HG03457 (cell line): ENCODE measurements around the gene SLC27A6.
"Not testable (repeated sequence)": the region's sequence is repeated elsewhere in the genome, so short reads cannot be mapped to it uniquely, and the experiment has no call there.

Experiments
- ATAC-seq: cut with Tn5 transposase; IDR thresholded peaks from one replicate; pipeline ENCODE4 v1.9.1; 2021; ENCODE audit warnings: moderate number of reproducible peaks; ENCODE audit not compliant: unreplicated experiment

The SLC27A6 gene

DNA sequence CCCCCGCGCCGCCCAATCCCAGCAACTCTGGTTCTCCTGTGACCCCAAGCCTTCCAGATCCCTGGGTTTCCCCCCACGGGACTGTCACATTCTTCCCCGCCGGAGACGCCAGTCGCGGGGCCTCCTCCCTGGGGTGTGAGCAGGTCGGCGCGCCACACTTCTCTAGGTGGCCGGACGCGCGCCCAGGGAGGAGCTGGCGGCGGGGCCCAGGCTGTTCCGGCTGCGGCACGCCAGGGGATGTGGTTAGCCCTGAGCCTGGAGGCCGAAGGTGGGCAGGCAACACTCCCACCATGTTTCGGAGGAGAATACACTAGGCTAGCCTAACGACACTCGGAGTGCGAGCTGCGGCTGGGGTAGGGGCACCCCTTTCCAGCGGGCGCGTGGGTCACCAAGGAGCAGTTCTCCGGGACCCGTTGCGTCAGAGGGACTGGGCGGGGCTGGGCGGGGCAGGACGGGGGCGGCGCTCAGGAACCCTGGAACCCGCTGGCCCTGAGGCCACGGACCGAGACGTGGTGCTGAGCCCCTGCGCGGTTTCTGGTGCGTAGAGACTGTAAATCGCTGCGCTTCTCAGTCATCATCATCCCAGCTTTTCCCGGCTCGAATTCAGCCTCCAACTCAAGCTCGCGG, at the start of gene SLC27A6:
TSS of gene SLC27A6 (plus strand) at position 478 of the 627 bp plus-strand sequence. CDS start 650 bp downstream, outside the sequence.
- ATAC-seq: no peak

- ATAC-seq: no peak
Measured at GRCh38 chr5:128919542-128919941, 45.7 kb upstream of the SLC27A6 start.

DNA sequence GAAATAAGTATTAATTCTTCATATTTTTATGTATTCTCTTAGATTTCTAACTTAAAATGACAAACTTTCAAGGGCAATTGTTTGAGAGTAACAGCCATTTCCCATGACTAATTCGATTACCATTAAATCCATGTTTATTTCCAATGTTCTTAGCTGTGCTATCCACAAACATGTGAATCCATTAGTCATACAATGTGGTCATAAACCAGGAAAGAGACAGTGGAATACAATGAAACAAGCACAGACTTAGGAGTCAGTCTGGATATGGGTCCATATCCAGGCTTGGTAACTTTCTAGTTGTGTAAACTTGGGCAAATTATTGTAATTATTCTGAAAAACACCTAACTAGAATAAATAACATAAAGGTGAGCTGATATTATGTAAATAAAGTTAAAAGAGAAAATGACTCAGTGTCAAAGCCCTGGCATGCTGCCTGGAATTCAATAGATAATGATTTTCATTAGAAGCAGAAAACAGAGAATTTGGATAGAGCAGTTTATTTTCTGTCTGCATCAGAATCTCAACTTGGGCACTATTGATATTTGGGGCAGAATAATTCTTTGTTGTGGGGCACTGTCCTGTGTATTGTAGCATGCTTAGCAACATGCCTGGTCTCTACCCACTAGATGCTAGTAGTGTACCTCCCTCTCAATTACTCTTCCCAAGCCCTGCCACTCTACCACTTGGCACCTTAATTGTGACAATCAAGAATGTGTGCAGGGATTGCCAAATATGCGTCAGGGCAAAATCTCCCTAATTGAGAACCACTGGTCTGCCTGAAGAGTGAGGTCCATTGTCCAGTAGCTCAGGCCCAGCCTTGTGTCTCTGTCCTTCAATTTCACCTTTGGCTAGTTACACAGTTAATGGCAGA, 44.7 kb upstream of the SLC27A6 start:
- ATAC-seq: no peak

DNA sequence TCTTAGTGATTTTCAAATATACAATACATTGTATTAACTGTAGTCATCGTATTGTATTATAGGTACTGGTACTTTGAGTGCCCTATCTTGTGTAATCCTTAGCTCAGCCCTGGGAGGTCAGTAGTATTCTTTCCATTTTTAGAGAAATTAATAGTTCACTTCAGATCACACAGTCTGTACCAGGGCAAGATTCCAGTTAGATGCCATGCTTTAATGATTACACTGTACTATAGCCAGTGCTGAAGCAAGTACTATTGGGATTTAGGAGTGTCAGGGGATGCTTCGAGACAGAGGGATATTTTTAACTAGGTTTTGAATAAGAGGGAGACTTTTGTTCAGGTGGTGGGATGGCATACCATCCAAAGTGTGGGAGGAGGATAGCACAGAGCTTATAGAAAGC, 41.0 kb upstream of the SLC27A6 start:
- no peak for ATAC-seq

GRCh38 chr5:128925973-128926372, 39.3 kb upstream of the SLC27A6 start:
- no peak for ATAC-seq

GRCh38 chr5:128927644-128928043, 37.6 kb upstream of the SLC27A6 start:
- ATAC-seq: no peak

DNA sequence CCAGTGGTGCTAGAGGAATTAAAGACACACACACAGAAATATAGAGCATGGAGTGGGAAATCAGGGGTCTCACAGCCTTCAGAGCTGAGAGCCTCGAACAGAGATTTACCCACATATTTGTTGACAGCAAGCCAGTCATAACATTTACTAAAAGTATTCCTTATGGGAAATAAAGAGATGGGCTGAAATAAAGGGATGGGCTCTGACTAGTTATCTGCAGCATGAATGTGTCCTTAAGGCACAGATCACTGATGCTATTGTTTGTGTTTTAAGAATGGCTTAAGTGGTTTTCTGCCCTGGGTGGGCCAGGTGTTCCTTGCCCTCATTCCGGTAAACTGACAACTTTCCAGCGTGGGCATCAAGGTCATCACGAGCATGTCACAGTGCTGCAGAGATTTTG, 33.1 kb upstream of the SLC27A6 start:
- not testable (repeated sequence) for ATAC-seq

DNA sequence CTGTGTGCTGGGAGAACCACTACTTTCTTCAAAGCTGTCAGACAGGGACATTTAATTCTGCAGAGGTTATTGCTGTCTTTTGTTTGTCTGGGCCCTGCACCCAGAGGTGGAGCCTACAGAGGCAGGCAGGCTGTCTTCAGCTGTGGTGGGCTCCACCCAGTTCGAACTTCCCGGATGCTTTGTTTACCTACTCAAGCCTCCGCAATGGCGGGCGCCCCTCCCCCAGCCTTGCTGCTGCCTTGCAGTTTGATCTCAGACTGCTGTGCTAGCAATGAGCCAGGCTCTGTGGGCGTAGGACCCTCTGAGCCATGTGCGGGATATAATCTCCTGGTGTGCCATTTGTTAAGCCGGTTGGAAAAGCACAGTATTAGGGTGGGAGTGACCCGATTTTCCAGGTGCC, 22.2 kb upstream of the SLC27A6 start:
- ATAC-seq: not testable (repeated sequence)

DNA sequence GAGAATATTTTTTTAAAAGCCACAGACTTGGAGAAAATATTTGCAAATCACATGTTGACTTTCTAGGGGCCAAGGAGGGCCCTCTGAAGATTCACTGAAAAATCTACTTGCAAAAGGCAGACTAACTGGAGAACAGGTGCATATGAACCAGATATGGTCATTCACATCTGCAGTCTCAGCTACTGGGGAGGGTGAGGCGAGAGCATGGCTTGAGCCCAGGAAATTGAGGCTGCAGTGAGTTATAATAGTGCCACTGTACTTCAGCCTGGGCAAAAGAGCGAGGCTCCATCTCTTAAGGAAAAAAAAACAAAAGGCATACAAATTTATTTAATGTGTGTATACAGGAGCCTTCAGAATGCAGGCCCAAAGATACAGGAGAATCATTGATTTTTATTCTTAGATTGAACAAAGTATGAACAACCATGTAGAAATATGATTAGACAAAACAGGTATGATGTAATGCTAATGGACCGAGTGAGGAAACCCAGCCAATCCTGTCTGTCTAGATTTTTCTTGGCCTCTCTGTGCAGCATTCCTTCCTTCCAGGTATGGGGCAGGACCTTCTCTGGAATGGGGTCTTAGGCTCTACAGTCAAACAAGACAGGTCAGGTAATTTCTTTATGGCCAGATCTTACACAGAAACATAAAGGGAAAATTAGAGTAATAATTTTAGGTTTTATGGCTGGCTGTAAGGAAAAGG, 15.3 kb upstream of the SLC27A6 start:
- ATAC-seq: no peak

GRCh38 chr5:128951301-128951700, 14.0 kb upstream of the SLC27A6 start:
- ATAC-seq: not testable (repeated sequence)

DNA sequence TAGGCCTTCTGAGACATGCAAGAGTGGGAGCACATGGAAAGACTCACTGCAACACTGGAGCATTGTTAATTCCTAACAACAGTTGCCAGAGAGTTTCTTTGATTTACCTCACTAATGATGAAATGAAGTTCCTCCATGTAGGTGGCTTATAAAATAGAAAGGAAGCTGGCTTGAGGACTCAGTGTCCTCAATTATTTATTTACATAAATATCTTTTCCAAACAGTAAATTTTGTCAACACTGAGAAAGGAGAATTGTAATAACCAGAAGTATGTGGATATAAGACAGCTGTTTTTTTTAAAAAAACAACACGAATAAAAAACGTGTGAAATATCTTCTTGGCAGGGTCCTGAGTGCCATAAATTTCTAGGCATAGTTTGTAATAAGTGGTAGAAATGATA, 9.1 kb upstream of the SLC27A6 start:
- ATAC-seq: no peak

DNA sequence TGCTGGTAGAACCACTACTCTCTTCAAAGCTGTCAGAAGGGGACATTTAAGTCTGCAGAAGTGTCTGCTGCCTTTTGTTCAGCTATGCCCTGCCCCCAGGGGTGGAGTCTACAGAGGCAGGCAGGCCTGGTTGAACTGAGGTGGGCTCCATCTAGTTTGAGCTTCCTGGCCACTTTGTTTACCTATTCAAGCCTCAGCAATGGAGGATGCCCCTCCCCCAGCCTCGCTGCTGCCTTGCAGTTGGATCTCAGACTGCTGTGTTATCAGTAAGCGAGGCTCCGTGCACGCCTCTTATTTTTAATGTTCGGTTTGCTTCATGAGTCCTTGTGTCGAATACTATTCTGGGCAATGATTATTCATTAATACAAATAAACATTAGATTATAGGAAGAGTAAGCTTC, 3.1 kb upstream of the SLC27A6 start:
- ATAC-seq: no peak

DNA sequence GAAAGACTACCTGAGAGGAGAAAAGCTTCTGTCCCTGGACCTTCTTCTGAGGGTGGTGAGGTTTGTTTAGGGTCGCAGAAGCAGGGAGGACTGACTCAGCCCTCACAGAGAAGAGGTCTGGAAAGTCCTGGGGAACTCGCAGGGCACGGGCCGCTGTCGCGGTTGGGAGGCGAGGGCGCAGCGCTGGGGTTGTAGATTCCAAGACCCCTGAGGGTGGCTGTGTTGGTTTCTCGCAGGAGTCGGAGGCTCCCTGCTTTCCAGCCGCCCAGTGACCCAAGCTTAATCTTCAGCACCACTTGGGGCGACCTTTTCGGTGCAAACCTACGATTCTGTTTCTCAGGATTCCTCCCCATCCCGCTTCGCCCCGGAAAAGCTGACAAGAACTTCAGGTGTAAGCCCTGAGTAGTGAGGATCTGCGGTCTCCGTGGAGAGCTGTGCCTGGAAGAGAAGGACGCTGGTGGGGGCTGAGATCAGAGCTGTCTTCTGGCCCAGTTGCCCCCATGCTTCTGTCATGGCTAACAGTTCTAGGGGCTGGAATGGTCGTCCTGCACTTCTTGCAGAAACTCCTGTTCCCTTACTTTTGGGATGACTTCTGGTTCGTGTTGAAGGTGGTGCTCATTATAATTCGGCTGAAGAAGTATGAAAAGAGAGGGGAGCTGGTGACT, 482 bp downstream of the SLC27A6 start:
- no peak for ATAC-seq

DNA sequence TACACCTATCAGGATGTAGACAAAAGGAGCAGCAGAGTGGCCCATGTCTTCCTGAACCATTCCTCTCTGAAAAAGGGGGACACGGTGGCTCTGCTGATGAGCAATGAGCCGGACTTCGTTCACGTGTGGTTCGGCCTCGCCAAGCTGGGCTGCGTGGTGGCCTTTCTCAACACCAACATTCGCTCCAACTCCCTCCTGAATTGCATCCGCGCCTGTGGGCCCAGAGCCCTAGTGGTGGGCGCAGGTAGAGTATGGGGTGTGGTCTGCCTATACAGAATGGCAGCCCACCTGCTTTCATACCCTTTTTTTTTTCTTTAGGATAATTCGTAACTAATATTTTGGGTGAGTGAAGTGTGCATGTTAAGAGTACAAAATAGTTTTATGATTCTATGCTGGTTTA, 1.1 kb downstream of the SLC27A6 start:
- ATAC-seq: no peak

DNA sequence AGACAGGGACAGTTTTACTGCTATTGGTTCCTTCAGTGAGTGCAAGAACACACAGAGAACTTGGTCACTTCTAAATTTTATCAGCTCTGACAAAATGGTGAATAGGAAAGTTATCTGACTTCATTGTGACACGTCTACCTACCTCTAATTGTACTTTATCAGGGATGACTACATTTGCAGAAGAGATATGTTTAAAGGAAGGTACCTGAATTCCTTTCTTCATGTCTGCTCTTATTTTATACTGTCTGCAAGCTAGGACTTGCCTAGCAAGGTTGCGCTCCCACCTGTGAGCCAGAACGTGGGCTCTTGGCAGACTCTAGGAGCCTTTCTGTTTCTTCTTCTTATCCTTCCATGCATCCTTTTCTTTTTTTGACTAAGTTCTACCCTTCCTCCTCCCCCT, 1.6 kb downstream of the SLC27A6 start:
- ATAC-seq: no peak

DNA sequence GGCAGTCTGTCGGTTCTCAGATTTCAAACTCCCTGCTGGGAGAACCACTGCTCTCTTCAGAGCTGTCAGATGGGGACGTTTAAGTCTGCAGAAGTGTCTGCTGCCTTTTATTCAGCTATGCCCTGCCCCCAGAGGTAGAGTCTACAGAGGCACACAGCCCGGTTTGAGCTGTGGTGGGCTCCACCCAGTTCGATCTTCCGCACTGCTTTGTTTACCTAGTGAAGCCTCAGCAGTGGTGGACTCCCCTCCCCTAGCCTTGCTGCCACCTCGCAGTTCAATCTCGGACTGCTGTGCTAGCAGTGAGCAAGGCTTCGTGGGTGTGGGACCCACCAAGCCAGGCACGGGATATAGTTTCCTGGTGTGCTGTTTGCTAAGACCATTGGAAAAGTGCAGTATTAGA, 8.0 kb downstream of the SLC27A6 start:
- no peak for ATAC-seq

GRCh38 chr5:128974567-128974966, 9.3 kb downstream of the SLC27A6 start:
- ATAC-seq: no peak

GRCh38 chr5:128979761-128980160, 14.5 kb downstream of the SLC27A6 start:
- no peak for ATAC-seq

DNA sequence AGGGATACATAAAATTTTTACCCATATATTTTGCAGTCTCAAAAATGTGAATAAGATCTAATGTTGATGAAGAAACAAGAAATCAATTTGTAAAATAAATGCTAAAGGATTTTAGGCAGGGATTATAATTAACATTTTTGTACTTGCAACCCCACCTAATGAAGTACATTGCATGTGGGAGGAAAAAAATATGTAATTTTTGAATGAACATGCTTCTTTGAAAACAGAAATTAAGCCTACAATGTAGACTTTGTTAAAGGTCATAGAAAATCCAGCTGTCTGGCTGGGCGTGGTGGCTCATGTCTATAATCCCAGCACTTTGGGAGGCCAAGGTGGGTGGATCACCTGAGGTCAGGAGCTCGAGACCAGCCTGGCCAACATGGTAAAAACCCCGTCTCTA, 15.6 kb downstream of the SLC27A6 start:
- ATAC-seq: no peak

DNA sequence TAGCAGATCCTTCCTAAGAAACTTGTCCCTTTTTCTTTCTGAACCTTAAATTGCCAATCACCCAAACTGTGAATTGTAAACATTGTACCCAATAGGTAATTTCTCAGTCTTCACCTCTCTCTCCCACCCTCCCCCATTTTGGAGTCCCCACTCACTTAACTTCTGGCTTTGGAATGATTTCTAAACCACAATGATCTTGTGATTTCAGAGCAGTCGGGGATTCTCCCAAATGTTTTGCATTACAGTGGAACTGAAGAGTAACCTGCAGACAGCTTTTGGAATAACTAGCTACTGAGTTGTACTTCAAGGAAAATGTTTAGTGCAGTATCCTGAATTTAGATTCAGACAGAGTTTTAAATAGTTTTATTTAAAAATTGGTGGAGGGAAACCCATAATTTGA, 19.2 kb downstream of the SLC27A6 start:
- no peak for ATAC-seq

DNA sequence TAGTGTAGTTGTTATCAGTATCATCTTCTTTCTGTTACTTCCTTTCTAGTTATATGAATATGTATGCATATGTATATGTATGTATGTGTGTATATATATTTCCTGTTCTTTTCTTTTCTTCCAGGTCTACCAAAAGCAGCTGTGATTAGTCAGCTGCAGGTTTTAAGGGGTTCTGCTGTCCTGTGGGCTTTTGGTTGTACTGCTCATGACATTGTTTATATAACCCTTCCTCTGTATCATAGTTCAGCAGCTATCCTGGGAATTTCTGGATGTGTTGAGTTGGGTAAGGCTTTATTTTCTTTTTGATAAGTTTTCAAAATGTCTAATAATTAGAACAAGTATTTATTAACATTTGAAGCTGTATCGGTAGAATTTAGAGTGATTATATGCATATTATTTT, 23.2 kb downstream of the SLC27A6 start:
- no peak for ATAC-seq
